Measurements from ENCODE around the gene DRD4. TPM values are rescaled to one million over a fixed set of nuclear protein-coding genes. Genes with fewer than 3 reads are reported as not detected.

The DRD4 gene
- polyA plus RNA-seq, 2 of the 4 experiments (the other 2 are of a cell fraction), result not detected

- ATAC-seq, result peak; percentile 16 to 34; a peak in 4 of 6 replicates
- Histone ChIP-seq H3K4me2 (no peak overlapping the region), H3K4me3 (no peak overlapping the region), H3K27ac (peak overlapping the region in 1 of 2 experiments; percentile 65; a peak in 3 of 6 replicates), H3K4me1 (peaks cover 26% of the 10 kb centered on the region), H3K9me3 (no peaks in the 10 kb centered on the region)
- CTCF ChIA-PET, result interaction anchor here (1.2 to 1.6 kb wide), 2 partner anchors 16 to 19 kb away, joined by 3 read pairs; no protein-coding TSS in a partner anchor
- TF ChIP-seq HDAC2 (IDR thresholded peaks at IDR 0.05) (no peak), EHMT2 (IDR thresholded peaks at IDR 0.05; ENCODE audit: low read depth) (no peak), PHF8 (IDR thresholded peaks at IDR 0.05; ENCODE audit: borderline replicate concordance, low read depth) (no peak), REST (IDR thresholded peaks at IDR 0.05) (no peak), BCL3 (IDR thresholded peaks at IDR 0.05) (no peak), MAX (IDR thresholded peaks at IDR 0.05) (no peak), MYC (IDR thresholded peaks at IDR 0.05; ENCODE audit: borderline replicate concordance, low read length) (no peak), USF2 (IDR thresholded peaks at IDR 0.05) (no peak), KDM1A (IDR thresholded peaks at IDR 0.05; ENCODE audit: low read depth) (no peak), HES2 (IDR thresholded peaks at IDR 0.05) (no peak), ELK1 (IDR thresholded peaks at IDR 0.05; ENCODE audit: low read depth, low read length) (no peak), ZSCAN20 (CRISPR knock-in tag; IDR thresholded peaks at IDR 0.05) (no peak)
- 87% methylated on average over 19 of the region's 22 CpGs for WGBS (ENCODE audit: missing lambda C conversion rate)
- POLR2A ChIA-PET, result no interaction called here
- FAIRE-seq, result no peak
- DNase-seq (ENCODE audit: low read depth in 1 of 2, low spot score in 1 of 2), result no peak
Observed at GRCh38 chr11:625636-626268, 11.3 kb upstream of the DRD4 start.

GRCh38 chr11:626475-627307 is 10.4 kb upstream of the DRD4 start, which contains the start of gene SCT:
Gene SCT, minus strand, starts transcription at chr11:627181. Its CDS starts 38 bp downstream, at chr11:627143.
- ChIA-PET CTCF (interaction anchor here (1.2 to 1.6 kb wide), 2 partner anchors 15 to 20 kb away, joined by 3 read pairs; no protein-coding TSS in a partner anchor), POLR2A (no interaction called here)
- ATAC-seq, result no peak
- WGBS (ENCODE audit: missing lambda C conversion rate), result no CpG with 5 or more reads among the region's 72 CpGs
- Histone ChIP-seq H3K4me3 (no peak within 1 kb of the TSS), H3K4me1 (peaks cover 26% of the 10 kb centered on the region), H3K4me2 (no peak within 1 kb of the TSS), H3K9me3 (no peaks in the 10 kb centered on the region), H3K27ac (no peak within 1 kb of the TSS; a peak in 1 of 6 replicates)
- FAIRE-seq, result no peak
- DNase-seq (ENCODE audit: low read depth in 1 of 2, low spot score in 1 of 2), result no peak
- TF ChIP-seq HOXB13 (CRISPR knock-in tag; IDR thresholded peaks at IDR 0.05; ENCODE audit: low read depth) (no peak), RFX5 (IDR thresholded peaks at IDR 0.05) (no peak), JUN (IDR thresholded peaks at IDR 0.05) (no peak), EHF (CRISPR knock-in tag; IDR thresholded peaks at IDR 0.05) (no peak), BHLHE40 (IDR thresholded peaks at IDR 0.05; ENCODE audit: low read depth, low read length) (no peak), ELK1 (IDR thresholded peaks at IDR 0.05; ENCODE audit: low read depth, low read length) (no peak), SMC3 (IDR thresholded peaks at IDR 0.05) (no peak), MYC (IDR thresholded peaks at IDR 0.05; ENCODE audit: borderline replicate concordance, low read length) (no peak), HOXA7 (CRISPR knock-in tag; IDR thresholded peaks at IDR 0.05) (no peak), FOXS1 (CRISPR knock-in tag; IDR thresholded peaks at IDR 0.05) (no peak), CBX2 (IDR thresholded peaks at IDR 0.05; ENCODE audit: borderline replicate concordance, low read depth) (no peak), POLR2AphosphoS2 (conservative IDR thresholded peaks at IDR 0.05; ENCODE audit: low read length) (no peak), CTCF (IDR thresholded peaks at IDR 0.05) (no peak), CHD2 (IDR thresholded peaks at IDR 0.05; ENCODE audit: low read length, partially characterized antibody) (no peak)

All from A549 (cell line).